ENCODE results near the gene AKAP7.
A peak's percentile ranks its signal among the peaks of the same experiment; 100 is the strongest.
"Not testable (repeated sequence)": the region's sequence is repeated elsewhere in the genome, so short reads cannot be mapped to it uniquely, and the experiment has no call there.

Gene AKAP7

GRCh38 chr6:131251590-131252199, 116.4 kb downstream of the AKAP7 start:
- no peak for DNase-seq (ENCODE audit: low read depth in 2 of 2)

- DNase-seq (ENCODE audit: low read depth in 2 of 2): no peak
These were observed 120.2 kb downstream of the AKAP7 start for GRCh38 chr6:131255434-131255833.

- no peak for DNase-seq (ENCODE audit: low read depth in 2 of 2)
These were observed 120.6 kb downstream of the AKAP7 start for GRCh38 chr6:131255911-131256310.

- DNase-seq (ENCODE audit: low read depth in 2 of 2): no peak
These were observed 121.8 kb downstream of the AKAP7 start for GRCh38 chr6:131257104-131257503.

- no peak for DNase-seq (ENCODE audit: low read depth in 2 of 2)
These were observed 122.9 kb downstream of the AKAP7 start for GRCh38 chr6:131258010-131258652.

- no peak for DNase-seq (ENCODE audit: low read depth in 2 of 2)
These were observed 123.7 kb downstream of the AKAP7 start for GRCh38 chr6:131258816-131259476.

- DNase-seq (ENCODE audit: low read depth in 2 of 2): not testable (repeated sequence)
These were observed 125.7 kb downstream of the AKAP7 start for GRCh38 chr6:131260960-131261359.

GRCh38 chr6:131262060-131262459, 126.8 kb downstream of the AKAP7 start:
- DNase-seq (ENCODE audit: low read depth in 2 of 2): no peak

GRCh38 chr6:131265939-131266338, 130.7 kb downstream of the AKAP7 start:
- DNase-seq (ENCODE audit: low read depth in 2 of 2): no peak

- no peak for DNase-seq (ENCODE audit: low read depth in 2 of 2)
These were observed 133.0 kb downstream of the AKAP7 start for GRCh38 chr6:131268303-131268702.

GRCh38 chr6:131269565-131270391, 134.5 kb downstream of the AKAP7 start:
- no peak for DNase-seq (ENCODE audit: low read depth in 2 of 2)

- DNase-seq (ENCODE audit: low read depth in 2 of 2): no peak
These were observed 135.3 kb downstream of the AKAP7 start for GRCh38 chr6:131270534-131270933.

GRCh38 chr6:131275273-131275672, 140.0 kb downstream of the AKAP7 start:
- DNase-seq (ENCODE audit: low read depth in 2 of 2): no peak

- no peak for DNase-seq (ENCODE audit: low read depth in 2 of 2)
These were observed 142.3 kb downstream of the AKAP7 start for GRCh38 chr6:131277591-131277990.

- DNase-seq (ENCODE audit: low read depth in 2 of 2): peak; percentile 16 to 21
These were observed 146.4 kb downstream of the AKAP7 start for GRCh38 chr6:131281471-131282270.

GRCh38 chr6:131282365-131282764, 147.1 kb downstream of the AKAP7 start:
- DNase-seq (ENCODE audit: low read depth in 2 of 2): no peak

- no peak for DNase-seq (ENCODE audit: low read depth in 2 of 2)
These were observed 148.4 kb downstream of the AKAP7 start for GRCh38 chr6:131283466-131284175.

GRCh38 chr6:131285548-131285947, 150.3 kb downstream of the AKAP7 start:
- no peak for DNase-seq (ENCODE audit: low read depth in 2 of 2)

GRCh38 chr6:131286469-131287040, 151.3 kb downstream of the AKAP7 start:
- no peak for DNase-seq (ENCODE audit: low read depth in 2 of 2)

GRCh38 chr6:131288214-131288613, 152.9 kb downstream of the AKAP7 start:
- no peak for DNase-seq (ENCODE audit: low read depth in 2 of 2)
